Neural crest cell (in vitro differentiated cells): ENCODE data around the gene ZNF723. TPM values are rescaled to one million over a fixed set of nuclear protein-coding genes. Genes with fewer than 3 reads are reported as not detected.
"Not testable (repeated sequence)": the region's sequence is repeated elsewhere in the genome, so short reads cannot be mapped to it uniquely, and the experiment has no call there.

Experiments used
- DNase-seq: peaks from one replicate; pipeline ENCODE4 v3.0.0; 2021; ENCODE audit warnings: low read depth, mixed read lengths, low spot score
- H3K27ac Mint-ChIP-seq: one replicate; pipeline ENCODE4 v1.8.0; 2021; ENCODE audit warnings: mild to moderate bottlenecking, mixed read lengths; ENCODE audit not compliant: unreplicated experiment
- H3K27me3 Mint-ChIP-seq: 2 replicates; pipeline ENCODE4 v1.8.0; 2021; ENCODE audit warnings: low read depth, mild to moderate bottlenecking, mixed read lengths
- H3K36me3 Mint-ChIP-seq: 2 replicates; pipeline ENCODE4 v1.8.0; 2021; ENCODE audit warnings: low read depth, mild to moderate bottlenecking, mixed read lengths
- H3K4me1 Mint-ChIP-seq: 2 replicates; pipeline ENCODE4 v1.8.0; 2021; ENCODE audit warnings: mixed read lengths
- H3K4me3 Mint-ChIP-seq: one replicate; pipeline ENCODE4 v1.8.0; 2021; ENCODE audit warnings: mild to moderate bottlenecking, mixed read lengths
- H3K9me3 Mint-ChIP-seq: 2 replicates; pipeline ENCODE4 v1.8.0; 2021; ENCODE audit warnings: mixed read lengths
- CTCF ChIP-seq: fragments of 200-600 bp; sonication (generic); conservative IDR thresholded peaks from 2 replicates; pipeline ENCODE4 v1.5.0; 2021; ENCODE audit warnings: antibody characterized with exemption, mild to moderate bottlenecking
- total RNA-seq: library from RNA; stranded (reverse); gene quantifications from 2 replicates; pipeline ENCODE4 v1.2.1, GENCODE V29; 2021

Gene ZNF723
- total RNA-seq, 1 donor from 2014 or later: not detected

GRCh38 chr19:22807061-22807835 lies 24.8 kb upstream of the ZNF723 start:
- Mint-ChIP-seq H3K27ac (no peak overlapping the region), H3K9me3 (peaks cover 13% of the 10 kb centered on the region), H3K27me3 (no peaks in the 10 kb centered on the region), H3K4me3 (no peak overlapping the region), H3K36me3 (peaks cover 12% of the 10 kb centered on the region), H3K4me1 (no peaks in the 10 kb centered on the region)
- TF ChIP-seq CTCF: no peak
- DNase-seq: no peak

- no peak overlapping the region for H3K27ac Mint-ChIP-seq
- DNase-seq: no peak
- no peaks in the 10 kb centered on the region for H3K27me3 Mint-ChIP-seq
- no peaks in the 10 kb centered on the region for H3K4me1 Mint-ChIP-seq
- peaks cover 8% of the 10 kb centered on the region for H3K36me3 Mint-ChIP-seq
- H3K4me3 Mint-ChIP-seq: no peak overlapping the region
- TF ChIP-seq CTCF: no peak
- H3K9me3 Mint-ChIP-seq: peaks cover 37% of the 10 kb centered on the region
Observed at GRCh38 chr19:22814124-22814523, 18.0 kb upstream of the ZNF723 start.

DNA sequence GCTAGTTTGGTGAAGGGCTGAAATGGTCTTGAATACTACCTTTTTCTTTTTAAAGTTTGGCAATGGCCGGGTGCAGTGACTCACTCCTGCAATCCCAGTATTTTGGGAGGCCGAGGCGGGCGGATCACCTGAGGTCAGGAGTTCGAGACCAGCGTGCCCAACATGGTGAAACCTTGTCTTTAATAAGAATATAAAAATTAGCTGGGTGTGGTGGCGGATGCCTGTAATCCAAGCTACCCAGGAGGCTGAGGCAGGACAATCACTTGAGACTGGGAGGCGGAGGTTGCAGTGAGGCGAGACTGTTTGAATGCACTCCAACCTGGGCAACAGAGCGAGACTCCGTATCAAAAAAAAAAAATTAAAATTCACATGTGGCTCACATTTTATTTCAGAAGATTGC lies 880 bp upstream of the ZNF723 start:
- peaks cover under 1% of the 10 kb centered on the region for H3K9me3 Mint-ChIP-seq
- H3K27ac Mint-ChIP-seq: no peak overlapping the region
- H3K4me1 Mint-ChIP-seq: no peaks in the 10 kb centered on the region
- H3K27me3 Mint-ChIP-seq: no peaks in the 10 kb centered on the region
- H3K36me3 Mint-ChIP-seq: peaks cover 3% of the 10 kb centered on the region
- no peak for DNase-seq
- TF ChIP-seq CTCF: no peak
- H3K4me3 Mint-ChIP-seq: no peak overlapping the region

- not testable (repeated sequence) for H3K27me3 Mint-ChIP-seq, DNase-seq, H3K4me3 Mint-ChIP-seq, H3K27ac Mint-ChIP-seq, H3K4me1 Mint-ChIP-seq
- Mint-ChIP-seq H3K9me3 (peaks cover 11% of the 10 kb centered on the region), H3K36me3 (peaks cover 14% of the 10 kb centered on the region)
Observed at GRCh38 chr19:22857713-22858320, 25.7 kb downstream of the ZNF723 start.

DNA sequence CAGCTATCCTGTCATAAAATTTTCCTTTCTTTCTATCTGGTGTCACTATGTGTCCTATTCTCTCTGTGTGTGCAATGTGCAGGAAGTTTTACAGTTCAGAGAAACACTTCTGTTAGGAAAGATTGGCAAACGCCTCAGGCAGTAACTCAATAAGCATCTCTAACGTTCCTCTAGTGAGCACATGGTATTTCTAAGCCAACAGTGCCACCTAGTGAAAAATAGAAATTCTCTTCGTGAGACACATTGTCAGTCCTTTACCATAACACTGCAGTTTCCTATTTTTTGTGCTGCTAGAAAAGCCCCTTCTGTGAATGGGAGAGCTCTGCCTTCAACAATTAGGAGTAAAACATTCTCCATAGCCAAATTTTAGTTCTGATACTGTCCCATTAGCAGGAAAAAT lies 50.7 kb downstream of the ZNF723 start:
- Mint-ChIP-seq H3K4me3 (no peak overlapping the region), H3K27me3 (no peaks in the 10 kb centered on the region), H3K27ac (no peak overlapping the region), H3K36me3 (peaks cover 8% of the 10 kb centered on the region), H3K9me3 (peaks cover 25% of the 10 kb centered on the region), H3K4me1 (no peaks in the 10 kb centered on the region)
- DNase-seq: no peak
- peak; percentile 47 for TF ChIP-seq CTCF

- no peak for DNase-seq
- Mint-ChIP-seq H3K9me3 (peaks cover 9% of the 10 kb centered on the region), H3K27me3 (no peaks in the 10 kb centered on the region), H3K4me3 (no peak overlapping the region), H3K4me1 (no peaks in the 10 kb centered on the region), H3K27ac (no peak overlapping the region), H3K36me3 (peaks cover 4% of the 10 kb centered on the region)
- no peak for TF ChIP-seq CTCF
Observed at GRCh38 chr19:22893855-22894270, 61.8 kb downstream of the ZNF723 start.
